A673 (cell line): ENCODE data around the gene C10orf105. TPM values are rescaled to one million over a fixed set of nuclear protein-coding genes. Genes with fewer than 3 reads are reported as not detected.

ENCODE experiments used
- BruUV-seq: library from RNA; stranded (reverse); fragments of 400-500 nt; replicated peaks from 2 replicates; lab custom pipeline; 2021; lab: Mats Ljungman, UMichigan
- CTCF ChIA-PET: fragments of 300-600 bp; sonication (Branson Sonifier 250); formaldehyde crosslinking; loops from one replicate; lab custom pipeline; 2022; ENCODE audit warnings: antibody characterized with exemption; lab: Charles Lee
- POLR2A ChIA-PET: fragments of 300-600 bp; sonication (Branson Sonifier 250); formaldehyde crosslinking; loops from one replicate; lab custom pipeline; 2022; ENCODE audit warnings: antibody characterized with exemption; ENCODE audit not compliant: low non-redundant PET; lab: Charles Lee
- DNase-seq: peaks from one replicate; pipeline ENCODE4 v3.0.0-alpha.2; 2015; ENCODE audit warnings: low spot score
- H3K27ac ChIP-seq: fragments of 200-600 bp; sonication (generic); 2 replicates; pipeline ENCODE4 v1.5.1; 2016; ENCODE audit warnings: mixed run types, low read depth, mild to moderate bottlenecking, mixed read lengths, antibody characterized with exemption, low read length; ENCODE audit not compliant: poor library complexity, severe bottlenecking
- H3K27me3 ChIP-seq: fragments of 200-600 bp; sonication (generic); replicated peaks from 2 replicates; pipeline ENCODE4 v1.6.1; 2017; ENCODE audit warnings: mixed run types, low read depth, mild to moderate bottlenecking, mixed read lengths, antibody characterized with exemption, low read length; ENCODE audit not compliant: insufficient read depth, poor library complexity
- H3K36me3 ChIP-seq: fragments of 200-600 bp; sonication (generic); 2 replicates; pipeline ENCODE4 v1.6.1; 2016; ENCODE audit warnings: mixed run types, mild to moderate bottlenecking, mixed read lengths, antibody characterized with exemption, low read length; ENCODE audit not compliant: insufficient read depth, poor library complexity, severe bottlenecking
- H3K4me1 ChIP-seq: fragments of 200-600 bp; sonication (generic); 2 replicates; pipeline ENCODE4 v1.6.1; 2017; ENCODE audit warnings: mixed run types, mild to moderate bottlenecking, mixed read lengths, antibody characterized with exemption, low read length; ENCODE audit not compliant: insufficient read depth, poor library complexity, severe bottlenecking
- H3K4me3 ChIP-seq: fragments of 200-600 bp; sonication (generic); 2 replicates; pipeline ENCODE4 v1.5.1; 2016; ENCODE audit warnings: low read depth, mixed run types, mild to moderate bottlenecking, mixed read lengths, low read length; ENCODE audit not compliant: poor library complexity, severe bottlenecking
- H3K9me3 ChIP-seq: fragments of 200-600 bp; sonication (generic); 2 replicates; pipeline ENCODE4 v1.6.1; 2016; ENCODE audit warnings: mixed run types, low read depth, mild to moderate bottlenecking, mixed read lengths, antibody characterized with exemption, low read length; ENCODE audit not compliant: poor library complexity, severe bottlenecking
- EZH2 ChIP-seq: fragments of 200-600 bp; sonication (generic); IDR thresholded peaks from 2 replicates; pipeline ENCODE4 v1.6.1; 2017; ENCODE audit warnings: borderline replicate concordance, low read depth, mild to moderate bottlenecking, mixed read lengths, antibody characterized with exemption, low read length; ENCODE audit not compliant: poor library complexity, severe bottlenecking
- intact Hi-C: fragments of 100-400 bp; cut with micrococcal nuclease; formaldehyde crosslinking; loops from one replicate; pipeline ENCODE4 v1.10.0; 2022; ENCODE audit not compliant: unreplicated experiment
- total RNA-seq: library from RNA; stranded (reverse); gene quantifications from 2 replicates; pipeline ENCODE4 v1.2.3, GENCODE V29; 2021
- TF ChIP-seq, protein P1 (sequence below): fragments of 300-800, 200-600 bp; sonication (generic); conservative IDR thresholded peaks from 2 replicates; pipeline ENCODE4 v1.5.1; 2017; ENCODE audit warnings: low read depth, mild to moderate bottlenecking, antibody characterized with exemption, low read length, moderate library complexity, mixed read lengths

The C10orf105 gene
- total RNA-seq, 1 experiment from 2014 or later, result not detected

DNA sequence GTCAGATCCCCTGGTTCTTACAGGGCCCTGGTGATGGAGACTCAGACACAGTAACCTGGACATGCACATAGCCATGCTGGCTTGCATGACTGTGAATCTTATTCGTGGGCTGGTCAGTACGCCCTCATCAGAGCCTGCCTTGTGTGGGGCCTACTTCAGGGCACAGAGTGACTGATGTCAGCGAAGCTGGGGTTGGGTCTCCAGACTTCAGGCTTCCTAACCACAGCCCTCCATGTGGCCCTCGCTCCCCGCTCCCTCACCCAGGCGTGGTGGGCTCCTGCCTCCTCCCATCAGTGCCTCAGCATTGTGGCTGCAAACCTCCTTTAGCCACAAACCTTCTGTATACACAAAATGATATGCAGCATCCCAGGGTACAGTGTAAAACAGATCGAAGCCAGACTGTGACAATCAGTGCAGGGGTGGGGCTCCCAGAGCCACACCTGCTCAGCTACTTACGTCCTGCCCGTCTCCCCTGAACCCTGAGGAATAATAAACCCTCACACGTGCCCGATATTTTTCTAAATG lies 7.1 kb upstream of the C10orf105 start:
- Histone ChIP-seq H3K27me3 (no peaks in the 10 kb centered on the region), H3K27ac (no peak overlapping the region), H3K4me1 (peaks cover 5% of the 10 kb centered on the region), H3K9me3 (no peaks in the 10 kb centered on the region), H3K4me3 (no peak overlapping the region), H3K36me3 (no peaks in the 10 kb centered on the region)
- BruUV-seq, result no TSS peak
- ChIA-PET CTCF (no interaction called here), POLR2A (no interaction called here)
- TF ChIP-seq EZH2, result no peak
- TF ChIP-seq, protein P1, sequence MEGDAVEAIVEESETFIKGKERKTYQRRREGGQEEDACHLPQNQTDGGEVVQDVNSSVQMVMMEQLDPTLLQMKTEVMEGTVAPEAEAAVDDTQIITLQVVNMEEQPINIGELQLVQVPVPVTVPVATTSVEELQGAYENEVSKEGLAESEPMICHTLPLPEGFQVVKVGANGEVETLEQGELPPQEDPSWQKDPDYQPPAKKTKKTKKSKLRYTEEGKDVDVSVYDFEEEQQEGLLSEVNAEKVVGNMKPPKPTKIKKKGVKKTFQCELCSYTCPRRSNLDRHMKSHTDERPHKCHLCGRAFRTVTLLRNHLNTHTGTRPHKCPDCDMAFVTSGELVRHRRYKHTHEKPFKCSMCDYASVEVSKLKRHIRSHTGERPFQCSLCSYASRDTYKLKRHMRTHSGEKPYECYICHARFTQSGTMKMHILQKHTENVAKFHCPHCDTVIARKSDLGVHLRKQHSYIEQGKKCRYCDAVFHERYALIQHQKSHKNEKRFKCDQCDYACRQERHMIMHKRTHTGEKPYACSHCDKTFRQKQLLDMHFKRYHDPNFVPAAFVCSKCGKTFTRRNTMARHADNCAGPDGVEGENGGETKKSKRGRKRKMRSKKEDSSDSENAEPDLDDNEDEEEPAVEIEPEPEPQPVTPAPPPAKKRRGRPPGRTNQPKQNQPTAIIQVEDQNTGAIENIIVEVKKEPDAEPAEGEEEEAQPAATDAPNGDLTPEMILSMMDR, result no peak
- no peak for DNase-seq
- intact Hi-C loops, result no loop called here

DNA sequence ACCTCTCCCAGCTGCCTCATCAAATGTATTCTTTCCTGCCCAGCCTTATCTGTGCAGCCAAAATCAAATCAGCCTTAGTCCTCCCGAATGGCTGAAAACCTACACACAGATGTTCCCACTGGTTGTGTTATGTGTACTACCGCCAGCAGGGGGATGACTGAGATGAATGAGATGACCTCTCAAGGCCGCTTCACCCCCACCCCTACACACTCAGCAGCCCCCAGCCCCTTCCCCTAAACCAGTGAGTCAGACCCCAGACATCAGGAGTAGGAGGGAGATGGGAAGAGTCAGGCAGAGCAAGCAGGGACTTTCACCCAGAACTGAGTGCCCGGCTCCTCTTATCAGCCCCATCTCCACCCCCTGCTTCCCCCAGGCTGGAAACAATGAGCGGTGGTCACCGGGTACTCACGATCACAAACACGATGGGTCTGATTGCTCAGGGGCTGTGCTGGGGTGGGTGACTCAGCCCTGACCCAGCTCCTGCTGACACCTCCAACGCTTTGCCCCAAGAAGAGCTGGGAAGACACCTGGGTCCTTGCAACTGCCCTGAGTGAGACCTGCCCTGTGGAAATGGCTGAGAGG lies 6.5 kb upstream of the C10orf105 start:
- DNase-seq, result no peak
- ChIA-PET CTCF (no interaction called here), POLR2A (no interaction called here)
- Histone ChIP-seq H3K4me1 (peaks cover 5% of the 10 kb centered on the region), H3K27ac (no peak overlapping the region), H3K27me3 (no peaks in the 10 kb centered on the region), H3K9me3 (no peaks in the 10 kb centered on the region), H3K4me3 (no peak overlapping the region), H3K36me3 (no peaks in the 10 kb centered on the region)
- BruUV-seq, result no TSS peak
- TF ChIP-seq, protein P1, result peak; percentile 29; the same call in 1 of the 2 replicates
- no peak for TF ChIP-seq EZH2
- intact Hi-C loops, result no loop called here

DNA sequence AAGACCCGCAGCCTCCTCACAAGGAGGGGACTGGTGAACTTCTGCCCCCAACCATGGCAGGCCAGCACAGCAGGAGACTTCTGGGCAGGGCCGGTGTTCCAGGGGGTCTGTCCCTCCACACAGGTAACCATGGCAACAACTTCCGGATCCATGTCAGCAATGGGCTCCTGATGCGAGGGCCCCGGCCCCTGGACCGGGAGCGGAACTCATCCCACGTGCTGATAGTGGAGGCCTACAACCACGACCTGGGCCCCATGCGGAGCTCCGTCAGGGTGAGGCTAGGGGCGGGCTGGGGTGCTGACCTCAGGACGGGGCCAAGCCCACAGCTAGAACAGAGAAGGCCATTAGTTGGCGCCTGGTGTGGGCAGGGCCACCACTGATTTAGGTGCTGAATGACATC lies 5.7 kb upstream of the C10orf105 start:
- H3K9me3 ChIP-seq, result no peaks in the 10 kb centered on the region
- no peak overlapping the region for H3K27ac ChIP-seq
- TF ChIP-seq, protein P1, result no peak
- TF ChIP-seq EZH2, result no peak
- H3K36me3 ChIP-seq, result no peaks in the 10 kb centered on the region
- no peaks in the 10 kb centered on the region for H3K27me3 ChIP-seq
- no peak for DNase-seq
- peaks cover 5% of the 10 kb centered on the region for H3K4me1 ChIP-seq
- ChIA-PET POLR2A (no interaction called here), CTCF (no interaction called here)
- intact Hi-C loops, result no loop called here
- H3K4me3 ChIP-seq, result no peak overlapping the region
- BruUV-seq, result no TSS peak
